GF-D8 (cell line): ENCODE data around the gene ADAMTS7.
"Not testable (repeated sequence)": the region's sequence is repeated elsewhere in the genome, so short reads cannot be mapped to it uniquely, and the experiment has no call there.

Experiments used
- DNase-seq: peaks from one replicate; lab custom pipeline; 2025; lab: John Stamatoyannopoulos, UW

The ADAMTS7 gene, protein sequence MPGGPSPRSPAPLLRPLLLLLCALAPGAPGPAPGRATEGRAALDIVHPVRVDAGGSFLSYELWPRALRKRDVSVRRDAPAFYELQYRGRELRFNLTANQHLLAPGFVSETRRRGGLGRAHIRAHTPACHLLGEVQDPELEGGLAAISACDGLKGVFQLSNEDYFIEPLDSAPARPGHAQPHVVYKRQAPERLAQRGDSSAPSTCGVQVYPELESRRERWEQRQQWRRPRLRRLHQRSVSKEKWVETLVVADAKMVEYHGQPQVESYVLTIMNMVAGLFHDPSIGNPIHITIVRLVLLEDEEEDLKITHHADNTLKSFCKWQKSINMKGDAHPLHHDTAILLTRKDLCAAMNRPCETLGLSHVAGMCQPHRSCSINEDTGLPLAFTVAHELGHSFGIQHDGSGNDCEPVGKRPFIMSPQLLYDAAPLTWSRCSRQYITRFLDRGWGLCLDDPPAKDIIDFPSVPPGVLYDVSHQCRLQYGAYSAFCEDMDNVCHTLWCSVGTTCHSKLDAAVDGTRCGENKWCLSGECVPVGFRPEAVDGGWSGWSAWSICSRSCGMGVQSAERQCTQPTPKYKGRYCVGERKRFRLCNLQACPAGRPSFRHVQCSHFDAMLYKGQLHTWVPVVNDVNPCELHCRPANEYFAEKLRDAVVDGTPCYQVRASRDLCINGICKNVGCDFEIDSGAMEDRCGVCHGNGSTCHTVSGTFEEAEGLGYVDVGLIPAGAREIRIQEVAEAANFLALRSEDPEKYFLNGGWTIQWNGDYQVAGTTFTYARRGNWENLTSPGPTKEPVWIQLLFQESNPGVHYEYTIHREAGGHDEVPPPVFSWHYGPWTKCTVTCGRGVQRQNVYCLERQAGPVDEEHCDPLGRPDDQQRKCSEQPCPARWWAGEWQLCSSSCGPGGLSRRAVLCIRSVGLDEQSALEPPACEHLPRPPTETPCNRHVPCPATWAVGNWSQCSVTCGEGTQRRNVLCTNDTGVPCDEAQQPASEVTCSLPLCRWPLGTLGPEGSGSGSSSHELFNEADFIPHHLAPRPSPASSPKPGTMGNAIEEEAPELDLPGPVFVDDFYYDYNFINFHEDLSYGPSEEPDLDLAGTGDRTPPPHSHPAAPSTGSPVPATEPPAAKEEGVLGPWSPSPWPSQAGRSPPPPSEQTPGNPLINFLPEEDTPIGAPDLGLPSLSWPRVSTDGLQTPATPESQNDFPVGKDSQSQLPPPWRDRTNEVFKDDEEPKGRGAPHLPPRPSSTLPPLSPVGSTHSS (N-terminal part only)

DNA sequence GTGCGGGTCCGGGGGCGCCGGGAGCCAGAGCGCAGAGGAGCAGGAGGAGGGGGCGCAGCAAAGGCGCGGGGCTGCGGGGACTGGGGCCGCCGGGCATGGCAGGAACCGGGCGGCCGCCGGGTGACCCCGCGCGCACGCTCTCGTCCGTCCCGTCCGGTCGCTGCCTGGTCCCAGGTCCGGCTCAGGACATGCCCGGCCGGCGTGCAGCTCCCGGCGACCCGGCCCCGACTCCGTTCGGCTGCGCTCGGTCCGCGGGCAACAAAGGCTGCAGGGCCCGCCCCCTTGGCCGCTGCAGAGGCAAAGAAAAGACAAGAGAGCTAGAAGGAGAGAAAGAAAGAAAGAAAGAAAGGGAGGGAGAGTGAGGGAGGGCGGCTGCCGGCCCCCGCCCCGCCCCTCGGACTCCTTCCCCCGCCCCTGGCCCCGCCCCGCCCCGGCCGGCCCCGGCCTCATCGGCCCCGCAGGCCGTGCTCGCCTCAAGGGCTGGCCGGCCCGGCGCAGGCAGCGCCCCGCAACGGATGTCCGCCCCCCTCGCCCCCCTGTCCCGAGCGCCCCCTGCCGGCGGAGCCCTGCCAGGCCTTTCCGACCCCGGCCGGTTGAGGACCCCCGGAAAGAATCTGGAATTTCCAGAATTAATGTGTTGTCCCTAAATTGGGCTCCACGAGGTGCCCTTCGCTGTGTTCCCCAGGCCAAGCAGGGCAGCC, at the start of gene ADAMTS7:
TSS of gene ADAMTS7 (minus strand) at position 341 of the 701 bp plus-strand sequence. CDS start at position 97, 244 bp downstream.
- no peak for DNase-seq

DNA sequence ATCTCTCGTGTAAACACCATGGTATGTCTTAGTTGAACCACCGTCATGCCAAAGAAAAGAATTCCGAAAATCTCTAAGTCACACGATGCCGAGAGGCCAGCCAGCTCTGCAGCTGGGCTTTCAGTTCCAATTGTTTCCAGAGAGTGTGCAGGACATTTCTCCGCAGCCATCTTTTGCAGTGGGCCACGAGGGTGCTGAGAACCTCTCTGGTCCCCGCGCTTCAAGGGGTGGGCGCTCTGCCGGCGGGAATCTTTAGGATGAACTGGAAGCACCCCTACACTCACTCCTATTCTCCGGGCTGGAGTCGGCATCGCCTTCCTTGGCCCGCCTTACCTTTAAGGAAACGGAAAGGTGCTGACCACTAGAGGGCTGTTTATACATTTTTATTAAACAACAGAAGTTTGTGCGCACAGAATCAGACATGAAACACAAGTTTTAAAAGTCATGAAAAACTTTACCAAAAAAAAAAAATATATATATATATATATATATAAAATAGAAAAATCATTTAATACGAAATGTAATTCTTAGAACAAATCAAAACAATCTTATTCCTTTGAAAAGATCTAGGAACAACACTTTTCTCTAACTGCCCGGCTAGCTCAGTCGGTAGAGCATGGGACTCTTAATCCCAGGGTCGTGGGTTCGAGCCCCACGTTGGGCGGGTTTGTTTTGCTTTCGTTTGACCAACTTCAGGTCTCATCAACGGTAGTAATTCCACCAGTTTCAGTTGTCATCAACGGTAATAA, 48.9 kb upstream of the ADAMTS7 start:
- DNase-seq = peak; percentile 57

DNA sequence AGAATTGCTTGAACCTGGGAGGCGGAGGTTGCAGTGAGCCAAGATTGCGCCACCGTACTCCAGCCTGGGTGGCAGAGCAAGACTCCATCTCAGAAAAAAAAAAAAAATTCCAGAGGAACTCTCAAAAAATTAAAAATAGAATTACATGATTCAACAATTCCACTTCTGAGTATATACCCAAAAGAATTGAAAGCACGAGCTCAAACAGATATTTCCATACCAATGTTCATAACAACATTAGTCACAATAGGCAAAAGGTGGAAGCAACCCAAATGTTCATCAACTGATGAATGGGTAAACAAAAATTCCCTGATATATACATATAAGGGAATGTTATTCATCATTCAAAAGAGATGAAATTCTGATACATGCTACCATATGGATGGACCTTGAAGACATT, 44.5 kb upstream of the ADAMTS7 start:
- no peak for DNase-seq

DNA sequence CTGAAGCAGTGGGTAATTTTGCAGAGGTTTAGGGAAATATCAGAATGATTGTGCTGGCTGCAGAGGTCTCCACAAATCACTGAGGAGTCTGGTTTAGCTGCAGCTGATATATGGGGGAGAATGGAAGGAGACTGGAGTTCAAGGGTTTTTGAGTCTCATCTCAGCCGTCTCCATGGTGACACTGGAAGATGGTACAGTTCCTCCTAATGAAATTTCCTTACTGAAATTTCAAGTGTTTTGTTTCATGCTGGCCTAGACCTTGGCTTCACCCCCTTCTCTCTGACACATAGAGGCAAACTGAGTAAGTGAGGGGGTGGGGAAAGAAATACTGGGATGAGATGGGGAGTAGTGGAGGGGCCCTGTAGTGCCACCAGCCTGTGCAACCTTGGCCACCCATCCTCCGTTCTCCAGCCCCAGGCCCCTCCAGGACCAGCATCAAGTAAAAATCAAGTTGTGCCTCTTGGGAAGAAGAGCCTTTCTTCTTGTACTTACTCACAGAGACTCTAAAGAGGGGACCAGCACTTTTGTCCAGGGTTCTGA, 43.6 kb upstream of the ADAMTS7 start:
- no peak for DNase-seq

DNA sequence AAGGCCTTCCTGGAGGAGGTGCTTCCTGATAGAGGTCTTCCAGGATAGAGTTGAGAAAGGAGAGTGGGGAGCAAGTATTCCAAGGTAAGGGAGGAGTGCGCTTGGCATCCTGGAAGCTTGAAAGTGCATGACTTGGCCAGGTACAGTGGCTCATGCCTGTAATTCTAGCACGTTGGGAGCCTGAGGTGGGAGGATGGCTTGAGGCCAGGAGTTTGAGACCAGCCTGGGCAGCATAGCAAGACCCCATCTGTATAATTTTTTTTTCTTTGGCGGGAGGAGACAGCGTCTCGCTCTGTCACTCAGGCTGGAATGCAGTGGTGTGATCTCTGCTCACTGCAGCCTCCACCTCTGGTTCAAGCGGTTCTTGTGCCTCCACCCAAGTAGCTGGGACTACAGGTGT, 42.2 kb upstream of the ADAMTS7 start:
- no peak for DNase-seq

DNA sequence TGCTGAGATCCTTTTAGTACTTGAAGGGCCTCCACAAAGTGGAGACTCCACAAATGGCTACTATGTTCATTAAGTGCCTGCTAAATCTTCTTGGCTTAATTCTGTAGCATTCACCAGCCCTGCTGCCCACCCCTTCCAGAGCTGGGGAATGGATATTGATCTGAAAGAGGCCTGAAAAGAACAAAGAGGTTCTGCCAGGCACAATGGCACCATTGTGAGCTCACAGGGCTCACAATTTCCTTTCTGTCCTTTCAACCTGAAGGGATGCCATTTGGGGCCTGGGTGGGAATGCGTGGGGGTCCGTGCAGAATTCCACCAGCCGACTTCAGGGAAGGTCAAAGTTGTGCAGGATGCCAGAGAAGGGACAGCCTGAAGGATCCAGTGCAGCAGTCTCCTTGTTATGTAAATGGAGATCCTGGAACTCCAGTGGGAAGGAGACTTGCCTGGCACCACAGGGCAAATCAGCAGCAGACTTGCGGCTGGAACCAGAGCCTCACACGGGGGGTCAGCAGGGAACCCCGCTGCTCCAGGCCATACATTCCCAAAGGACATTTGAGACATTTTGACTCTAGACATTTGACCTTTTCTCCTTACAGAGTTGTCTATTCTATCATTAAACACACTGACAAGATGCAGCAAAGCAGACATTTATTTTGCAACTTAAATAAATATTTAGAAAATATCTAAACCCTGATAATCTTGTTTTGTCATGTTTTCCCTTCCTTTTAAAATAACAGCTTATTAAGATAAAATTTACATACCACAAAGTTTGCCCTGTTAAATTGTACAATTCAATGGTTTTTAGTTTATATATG, 39.9 kb upstream of the ADAMTS7 start:
- no peak for DNase-seq

DNA sequence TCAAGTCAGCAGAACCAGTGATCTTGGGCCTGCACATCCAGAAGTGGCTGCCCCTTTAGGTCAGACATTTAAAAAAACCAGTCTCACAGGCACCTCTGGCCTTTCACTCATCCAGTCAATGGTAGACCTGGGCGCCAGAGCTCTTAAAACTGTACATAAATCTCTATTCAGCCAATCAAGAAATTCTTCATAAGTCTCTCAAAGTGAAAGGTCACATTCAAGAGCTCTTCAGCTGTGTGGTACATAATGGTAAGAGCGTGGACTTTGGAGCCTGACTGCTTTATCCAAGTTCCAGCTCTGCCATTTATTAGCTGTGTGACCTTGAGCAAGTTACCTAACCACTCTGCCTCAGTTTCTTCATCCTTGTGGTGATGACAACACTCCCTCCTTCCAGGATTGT, 39.1 kb upstream of the ADAMTS7 start:
- DNase-seq = no peak

DNA sequence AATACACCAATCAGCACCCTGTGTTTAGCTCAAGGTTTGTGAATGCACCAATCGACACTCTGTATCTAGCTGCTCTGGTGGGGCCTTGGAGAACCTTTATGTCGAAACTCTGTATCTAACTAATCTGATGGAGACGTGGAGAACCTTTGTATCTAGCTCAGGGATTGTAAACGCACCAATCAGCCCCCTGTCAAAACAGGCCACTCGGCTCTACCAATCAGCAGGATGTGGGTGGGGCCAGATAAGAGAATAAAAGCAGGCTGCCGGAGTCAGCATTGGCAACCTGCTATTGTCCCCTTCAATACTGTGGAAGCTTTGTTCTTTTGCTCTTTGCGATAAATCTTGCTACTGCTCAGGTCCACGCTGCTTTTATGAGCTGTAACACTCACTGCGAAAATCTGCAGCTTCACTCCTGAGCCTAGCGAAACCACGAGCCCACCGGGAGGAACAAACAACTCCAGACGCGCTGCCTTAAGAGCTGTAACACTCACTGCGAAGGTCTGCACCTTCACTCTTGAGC, 36.2 kb upstream of the ADAMTS7 start:
- not testable (repeated sequence) for DNase-seq

DNA sequence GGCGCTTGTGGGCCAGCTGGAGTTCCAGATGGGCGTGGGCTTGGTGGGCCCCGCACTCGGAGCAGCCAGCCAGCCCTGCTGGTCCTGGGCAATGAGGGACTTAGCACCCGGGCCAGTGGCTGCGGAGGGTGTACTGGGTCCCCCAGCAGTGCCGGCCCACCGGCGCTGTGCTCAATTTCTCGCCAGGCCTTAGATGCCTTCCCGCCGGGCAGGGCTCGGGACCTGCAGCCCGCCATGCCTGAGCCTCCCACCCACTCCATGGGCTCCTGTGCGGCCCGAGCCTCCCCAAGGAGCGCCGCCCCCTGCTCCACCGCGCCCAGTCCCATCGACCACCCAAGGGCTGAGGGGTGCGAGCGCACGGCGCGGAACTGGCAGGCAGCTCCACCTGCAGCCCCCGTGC, 35.6 kb upstream of the ADAMTS7 start:
- DNase-seq = not testable (repeated sequence)

DNA sequence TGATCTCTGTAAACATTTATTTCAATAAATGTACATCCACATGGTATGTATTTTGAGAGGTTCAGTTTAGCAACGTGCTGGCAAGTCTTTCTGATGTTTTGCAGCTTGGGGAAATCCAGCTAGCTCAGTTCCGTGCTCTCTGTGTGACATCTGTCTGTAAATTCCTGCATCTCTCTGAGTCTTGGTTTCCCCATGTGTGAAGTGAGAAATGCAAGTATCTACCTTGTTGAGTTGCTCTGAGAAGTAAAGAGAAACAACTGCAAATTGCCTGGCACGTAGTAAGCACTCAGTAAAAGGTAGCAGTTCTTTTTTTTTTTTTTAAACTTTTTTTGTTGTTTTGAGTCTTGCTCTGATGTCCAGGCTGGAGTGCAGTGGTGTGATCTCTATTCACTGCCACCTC, 31.3 kb upstream of the ADAMTS7 start:
- no peak for DNase-seq

DNA sequence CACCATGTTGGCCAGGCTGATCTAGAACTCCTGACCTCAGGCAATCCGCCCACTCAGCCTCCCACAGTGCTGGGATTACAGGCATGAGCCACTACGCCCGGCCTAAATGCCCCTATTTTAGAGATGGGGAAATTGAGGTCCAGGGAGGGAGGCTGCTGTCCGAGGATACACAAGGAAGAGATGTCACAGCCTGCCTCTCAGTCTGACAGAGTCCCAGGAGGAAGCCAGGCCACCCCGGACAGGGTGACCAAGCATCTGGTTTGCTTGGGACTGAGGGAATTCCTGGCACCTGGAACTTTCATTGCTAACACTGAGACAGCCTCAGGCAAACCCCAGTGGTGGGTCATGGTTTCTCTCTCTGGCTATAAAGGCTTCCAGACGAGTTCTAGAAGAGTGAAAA, 30.6 kb upstream of the ADAMTS7 start:
- DNase-seq = no peak

DNA sequence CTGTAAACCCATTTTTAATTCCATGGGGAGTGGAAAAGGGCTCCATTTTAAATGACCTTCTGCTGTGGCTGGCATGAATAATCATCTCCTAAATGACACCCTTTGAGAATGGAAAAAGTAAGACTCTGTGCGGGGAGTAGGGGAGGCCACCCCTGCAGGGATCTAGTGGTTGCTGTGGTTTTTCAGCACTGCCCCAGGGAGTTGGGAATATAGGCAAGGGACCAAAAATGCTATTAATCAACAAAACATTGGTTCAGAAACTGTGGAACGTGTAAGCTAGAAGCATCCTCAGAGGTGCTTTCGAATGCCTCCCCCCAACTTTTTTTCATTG, 30.1 kb upstream of the ADAMTS7 start:
- no peak for DNase-seq

DNA sequence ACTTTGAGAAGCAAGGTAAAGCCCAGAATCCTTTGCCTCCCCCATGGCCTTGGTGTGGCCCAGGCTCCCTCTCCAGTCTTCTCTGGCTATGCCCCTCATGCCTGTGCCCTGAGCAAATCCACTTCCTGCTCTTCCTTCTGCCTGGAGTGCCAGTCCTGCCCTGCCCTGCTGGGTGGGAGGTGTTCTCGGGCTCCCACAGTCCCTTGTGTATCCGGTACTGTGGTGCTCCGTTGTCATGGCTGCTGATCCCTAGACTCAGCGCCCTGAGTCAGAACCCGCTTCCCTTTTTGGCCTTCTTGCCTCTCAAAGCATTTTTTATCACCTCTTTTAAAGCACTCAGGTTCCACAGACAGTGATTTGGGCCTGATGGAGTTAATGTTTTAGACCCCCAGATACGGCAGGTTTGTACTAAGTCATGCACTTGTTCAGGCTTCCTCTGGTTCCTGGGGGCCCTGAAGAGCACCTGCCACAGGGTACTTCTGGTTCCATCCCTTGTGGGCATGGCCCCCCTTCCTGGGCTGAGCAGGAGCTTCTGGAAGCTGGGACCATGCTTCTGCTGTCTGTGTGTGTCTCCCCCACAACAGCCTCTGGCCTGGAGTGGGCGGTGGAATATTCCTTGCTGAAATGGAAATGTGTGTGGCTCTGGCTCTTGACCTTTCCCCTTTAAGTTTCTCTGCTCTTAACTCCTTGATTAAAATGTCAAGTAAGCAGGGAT, 29.6 kb upstream of the ADAMTS7 start:
- no peak for DNase-seq

DNA sequence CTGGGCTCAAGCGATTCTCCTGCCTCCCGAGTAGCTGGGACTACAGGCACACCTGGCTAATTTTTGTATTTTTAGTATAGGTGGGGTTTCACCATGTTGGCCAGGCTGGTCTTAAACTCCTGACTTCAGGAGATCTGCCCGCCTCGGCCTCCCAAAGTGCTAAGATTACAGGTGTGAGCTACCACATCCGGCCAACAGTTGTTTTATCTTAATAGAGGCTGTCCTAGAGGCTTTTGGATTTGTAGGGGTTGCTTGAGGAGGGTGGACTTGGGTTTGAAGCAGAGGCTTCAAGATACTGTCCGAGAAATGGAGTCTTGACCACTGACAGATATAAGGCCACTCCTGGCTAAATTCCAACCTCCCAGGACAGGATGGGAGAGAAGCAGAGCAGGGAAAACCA, 27.9 kb upstream of the ADAMTS7 start:
- not testable (repeated sequence) for DNase-seq

DNA sequence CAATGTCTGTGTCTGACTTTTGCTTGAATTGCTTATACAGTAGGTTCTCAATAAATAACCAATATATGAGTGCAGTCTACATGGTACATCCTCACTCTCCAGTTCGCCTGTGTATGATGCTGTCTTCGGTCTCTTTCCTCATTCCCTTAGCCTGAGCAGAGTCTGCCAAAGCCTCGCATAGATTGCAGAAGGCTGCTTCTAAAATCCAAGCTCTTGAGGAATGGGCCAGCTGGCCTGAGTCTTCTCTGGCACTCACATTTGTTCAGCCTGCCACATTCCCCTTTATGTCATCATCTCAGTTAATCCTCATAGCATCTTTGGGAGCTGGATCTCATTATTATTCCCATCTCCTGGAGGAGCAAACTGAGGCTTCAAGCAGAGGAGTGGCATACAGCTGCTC, 27.2 kb upstream of the ADAMTS7 start:
- no peak for DNase-seq

DNA sequence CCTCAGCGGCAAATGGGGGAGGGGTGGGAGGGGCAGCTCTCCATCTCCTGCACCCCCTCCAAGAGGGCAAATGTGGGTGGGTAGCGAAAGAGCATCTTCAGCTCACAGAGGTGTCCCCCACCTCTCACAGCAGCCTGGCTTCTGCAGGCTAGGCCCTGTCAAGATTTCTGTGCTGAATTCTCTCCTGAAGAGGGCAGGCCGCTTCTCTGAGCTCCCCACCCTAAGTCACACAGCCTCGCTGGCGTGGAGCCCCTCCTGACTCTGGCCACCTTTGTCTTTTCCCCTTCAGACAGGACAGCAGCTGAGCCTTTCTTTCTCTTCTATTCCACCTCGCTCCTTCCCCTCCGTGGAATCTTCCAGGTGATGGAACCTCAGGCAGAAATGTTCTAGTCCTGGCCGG, 26.3 kb upstream of the ADAMTS7 start:
- DNase-seq = no peak

DNA sequence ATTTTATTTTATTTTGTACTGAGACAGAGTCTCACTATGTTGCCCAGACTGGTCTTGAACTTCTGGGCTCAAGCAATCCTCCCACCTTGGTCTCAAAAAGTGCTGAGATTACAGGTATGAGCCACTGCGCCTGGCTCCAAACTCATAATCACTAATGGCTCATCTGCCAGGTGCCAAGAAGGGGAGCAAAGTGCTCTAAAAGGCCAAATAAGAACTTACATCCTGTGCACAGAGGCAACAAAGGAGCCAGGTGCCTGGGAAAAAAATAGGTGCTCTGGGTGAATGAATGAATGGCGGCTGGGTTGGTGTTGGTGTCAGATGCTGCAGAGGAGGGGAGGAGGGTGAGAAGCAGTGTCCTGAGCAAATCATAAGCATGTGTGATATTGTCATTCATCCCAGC, 25.9 kb upstream of the ADAMTS7 start:
- no peak for DNase-seq

DNA sequence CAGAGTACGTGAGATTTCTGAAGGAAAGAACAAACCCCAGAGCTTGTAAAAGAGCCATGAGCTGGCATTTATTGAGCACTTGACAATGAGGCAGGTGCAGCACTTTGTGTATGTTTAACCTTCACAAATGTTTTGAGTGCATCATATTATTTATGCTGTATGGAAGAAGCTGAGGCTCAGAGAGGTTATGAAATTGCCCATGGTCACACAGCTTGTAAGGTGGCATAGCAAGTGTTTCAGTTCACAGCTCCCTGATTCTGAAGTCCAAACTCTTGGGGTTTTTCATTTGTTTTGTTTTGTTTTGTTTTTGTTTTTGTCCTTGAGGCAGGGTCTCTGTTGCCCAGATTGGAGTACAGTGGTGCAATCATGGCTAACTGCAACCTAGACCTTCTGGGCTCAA, 25.1 kb upstream of the ADAMTS7 start:
- DNase-seq = no peak
